ENCODE measurements around the gene NUDCD3.

NUDCD3 gene

DNA sequence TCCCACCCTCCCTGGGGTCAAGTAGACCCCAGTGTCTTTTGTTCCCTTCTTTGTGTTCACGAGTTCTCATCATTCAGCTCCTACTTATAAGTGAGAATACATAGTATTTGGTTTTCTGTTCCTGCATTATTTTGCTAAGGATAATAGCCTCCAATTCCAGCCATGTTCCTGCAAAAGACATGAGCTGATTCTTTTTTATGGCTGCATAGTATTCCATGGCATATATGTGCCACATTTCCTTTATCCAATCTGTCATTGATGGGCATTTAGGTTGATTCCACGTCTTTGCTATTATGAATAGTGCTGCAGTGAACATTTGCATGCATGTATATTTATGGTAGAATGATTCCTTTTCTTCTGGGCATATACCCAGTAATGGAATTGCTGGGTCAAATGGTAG is 136.8 kb downstream of the NUDCD3 start:
- DNase-seq (ENCODE audit: low read depth in 2 of 2) = no peak

DNA sequence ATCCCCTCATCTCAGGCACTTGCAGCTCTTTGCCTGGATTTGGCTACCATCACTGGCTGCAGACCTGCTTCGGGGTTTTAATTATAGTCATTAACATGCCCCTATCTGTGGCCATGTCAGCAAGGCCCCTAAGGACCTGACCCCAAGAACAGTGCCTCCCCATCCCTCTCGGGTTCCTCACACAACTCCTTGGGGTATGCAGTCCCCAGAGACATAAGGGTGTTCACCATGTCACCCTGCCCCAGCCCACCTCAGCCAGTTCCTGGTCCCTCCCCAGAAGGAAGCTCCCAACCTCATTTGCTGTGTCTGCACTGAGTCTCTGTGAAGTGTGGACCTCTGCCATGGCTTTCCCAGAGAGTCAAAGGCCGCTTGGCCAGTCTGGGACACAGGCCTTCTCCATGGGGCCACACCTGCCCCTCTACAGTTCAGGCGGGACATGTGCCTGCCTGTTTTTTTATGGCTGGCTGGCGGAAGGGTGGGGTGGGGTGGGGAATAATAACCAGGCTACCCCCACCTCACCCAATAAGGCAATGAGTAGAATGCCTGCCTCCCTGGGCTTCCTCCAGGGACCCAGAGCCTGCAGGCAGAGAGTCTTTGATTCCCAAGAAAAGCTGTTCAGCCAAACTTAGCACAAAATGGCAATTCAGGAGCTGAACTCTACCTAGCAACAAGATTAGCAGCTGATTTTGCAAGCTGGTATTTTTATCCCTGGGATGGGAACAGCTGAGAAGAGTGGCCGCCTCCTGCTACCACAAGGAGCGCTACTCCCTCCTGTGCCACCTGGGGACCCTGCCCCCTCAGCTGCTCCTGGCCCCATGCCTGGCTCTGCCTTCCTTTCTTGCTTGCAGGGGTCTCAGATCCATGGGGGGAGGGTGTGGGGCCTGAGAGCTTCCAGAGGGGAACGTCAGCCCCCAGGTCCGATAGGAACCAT is 141.3 kb downstream of the NUDCD3 start:
- DNase-seq (ENCODE audit: low read depth in 2 of 2) = no peak

DNA sequence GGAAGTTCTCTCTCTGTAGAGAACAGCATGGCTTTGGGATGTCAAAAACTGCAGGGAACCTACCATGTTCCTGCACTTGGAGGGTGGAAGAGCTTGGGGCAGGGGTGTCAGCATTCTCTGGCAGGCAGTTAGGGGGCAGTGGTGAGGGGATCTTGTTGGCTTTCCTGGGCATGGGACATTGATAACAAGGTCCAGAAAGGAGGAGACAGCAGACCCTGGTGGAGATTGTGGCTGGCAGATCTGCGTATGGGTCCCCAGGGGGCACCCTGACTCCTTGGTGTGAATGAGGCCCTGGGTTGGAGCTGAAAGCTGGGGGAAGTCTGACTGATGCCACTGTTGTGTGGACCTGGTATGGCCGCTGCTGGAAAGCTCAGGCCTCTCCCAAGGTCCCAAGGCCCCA is 142.2 kb downstream of the NUDCD3 start:
- no peak for DNase-seq (ENCODE audit: low read depth in 2 of 2)

DNA sequence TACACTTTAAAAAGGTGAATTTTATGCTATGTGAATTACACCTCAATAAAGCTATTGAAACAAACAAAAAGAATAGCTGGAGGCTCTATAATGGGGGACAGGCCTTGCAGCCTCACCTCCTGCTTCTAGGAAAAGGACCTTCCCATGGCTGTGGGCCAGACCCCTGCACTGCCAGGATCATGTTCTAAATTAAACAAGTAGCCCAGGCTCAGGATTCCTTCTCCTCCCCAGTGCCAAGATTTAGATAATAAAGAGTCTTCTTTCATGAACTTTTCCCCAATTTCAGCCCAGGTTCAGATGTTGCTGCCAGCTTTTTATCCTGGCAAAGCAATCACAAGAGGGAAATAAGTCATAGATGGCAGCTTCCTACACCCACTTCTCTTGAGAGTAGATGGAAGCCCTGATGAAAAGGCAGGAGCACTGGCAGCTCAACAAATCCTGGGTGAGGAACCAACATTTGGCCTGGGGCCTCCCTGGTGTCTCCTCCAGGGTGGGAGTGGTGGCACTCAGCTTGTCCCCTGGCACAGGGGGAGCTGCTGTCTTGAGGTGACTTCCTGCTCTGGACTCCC is 142.8 kb downstream of the NUDCD3 start:
- no peak for DNase-seq (ENCODE audit: low read depth in 2 of 2)

DNA sequence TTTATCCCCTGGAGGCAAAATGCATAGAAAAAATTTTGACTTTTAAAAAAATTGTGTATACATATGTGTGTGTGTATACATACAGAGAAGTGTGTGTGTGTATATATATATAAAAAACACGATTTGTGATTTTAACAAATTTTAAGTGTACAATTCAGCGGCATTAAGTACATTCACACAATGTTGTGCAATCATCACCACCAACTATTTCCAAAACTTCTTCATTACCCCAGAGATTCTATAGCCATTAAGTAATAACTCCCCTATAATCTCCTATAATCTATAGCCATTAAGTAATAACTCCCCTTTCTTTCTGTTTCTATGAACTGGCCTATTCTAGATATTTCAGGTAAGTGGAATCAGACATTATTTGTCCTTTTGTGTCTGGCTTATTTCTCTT is 144.4 kb downstream of the NUDCD3 start:
- no peak for DNase-seq (ENCODE audit: low read depth in 2 of 2)

DNA sequence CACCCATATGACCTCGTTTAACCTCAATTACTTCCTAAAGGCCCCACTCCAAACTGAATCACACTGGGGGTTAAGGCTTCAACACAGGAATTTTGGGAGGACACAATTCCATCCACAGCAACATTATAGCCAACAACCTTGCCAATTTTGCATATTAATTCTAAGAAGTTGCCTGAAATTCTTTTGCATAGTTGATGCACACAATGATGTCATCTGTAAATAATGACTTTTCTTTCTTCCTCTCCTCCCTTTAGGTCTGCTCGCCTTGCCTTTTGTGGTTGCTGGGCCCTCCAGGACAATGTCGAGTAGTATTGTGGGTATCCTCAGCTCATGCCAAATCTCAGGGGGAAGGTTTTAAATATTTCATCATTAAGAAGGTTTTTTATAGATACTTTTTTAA is 149.1 kb downstream of the NUDCD3 start:
- no peak for DNase-seq (ENCODE audit: low read depth in 2 of 2)

DNA sequence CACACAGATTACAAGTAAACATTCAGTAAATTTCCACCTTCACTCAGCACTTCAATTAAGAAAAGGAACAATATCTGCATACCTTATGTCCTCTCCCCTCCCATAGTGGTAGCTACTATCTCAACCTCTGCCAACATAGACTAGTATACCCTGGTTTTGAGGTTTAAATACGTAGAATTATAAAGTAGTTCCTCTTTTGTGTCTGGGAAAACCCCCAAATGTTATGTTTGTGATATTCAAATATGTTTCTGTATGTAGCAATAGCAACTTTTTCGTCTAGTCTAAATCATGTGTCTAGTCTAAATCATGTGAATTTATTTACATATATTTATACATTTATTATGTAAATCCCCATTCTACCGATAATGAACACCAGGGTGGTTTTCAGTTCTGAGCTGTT is 151.9 kb downstream of the NUDCD3 start:
- no peak for DNase-seq (ENCODE audit: low read depth in 2 of 2)

DNA sequence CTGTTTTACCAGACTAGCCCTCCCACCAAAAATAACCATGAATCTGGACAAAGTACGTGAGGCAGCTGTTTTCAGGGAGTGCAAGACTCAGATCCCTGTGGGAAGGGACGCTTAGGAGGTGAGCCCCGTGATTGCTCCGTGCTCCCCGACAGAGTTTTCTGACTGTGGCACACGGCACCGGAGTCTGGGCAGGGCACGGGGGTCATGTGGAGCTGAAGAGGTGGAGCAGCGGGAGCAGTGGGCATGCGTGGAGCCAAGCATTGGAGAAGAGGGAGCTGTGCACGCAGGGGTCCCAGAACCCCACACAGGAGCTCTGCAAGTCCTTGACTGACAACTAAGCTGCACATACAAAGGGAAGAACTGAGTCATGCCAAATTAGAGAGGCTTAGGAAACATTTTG is 154.0 kb downstream of the NUDCD3 start:
- no peak for DNase-seq (ENCODE audit: low read depth in 2 of 2)

DNA sequence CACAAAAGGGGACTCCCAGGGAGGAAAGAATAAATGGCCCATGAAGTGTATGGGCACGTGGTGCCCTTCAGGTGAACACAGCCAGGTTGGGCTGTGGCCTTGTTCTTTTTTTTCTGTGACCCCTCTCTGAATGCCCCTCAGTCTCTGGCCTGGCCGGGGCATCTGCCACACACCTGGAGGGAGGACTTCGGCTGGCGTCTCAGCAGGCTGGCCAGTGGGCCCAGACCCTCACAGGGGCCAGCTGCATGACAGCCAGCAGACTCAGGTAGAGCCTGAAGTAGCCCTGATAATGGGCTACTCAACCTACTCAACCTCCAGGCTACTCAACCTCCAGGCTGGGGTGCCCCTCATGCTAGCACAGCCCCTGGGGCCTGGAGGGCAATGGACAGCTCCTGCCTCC is 155.3 kb downstream of the NUDCD3 start:
- no peak for DNase-seq (ENCODE audit: low read depth in 2 of 2)

DNA sequence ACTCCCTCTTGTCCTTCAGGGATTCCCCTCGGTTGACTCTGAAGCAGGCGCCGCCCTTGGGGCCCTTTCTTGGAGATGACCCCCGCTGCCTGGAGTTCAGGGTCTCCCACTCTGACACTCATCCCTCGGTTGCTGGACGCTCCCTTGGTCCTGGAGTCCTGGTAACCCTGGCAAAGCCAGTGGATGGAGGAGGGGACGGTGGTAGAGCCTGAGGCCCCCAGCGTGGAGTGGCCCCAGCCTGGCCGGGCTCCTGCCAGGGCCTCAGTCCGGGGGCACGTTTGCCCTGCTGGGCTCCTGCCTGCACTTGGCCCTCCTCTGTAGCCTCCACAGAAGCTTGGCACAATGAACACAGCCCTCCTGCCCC is 155.7 kb downstream of the NUDCD3 start:
- DNase-seq (ENCODE audit: low read depth in 2 of 2) = no peak

DNA sequence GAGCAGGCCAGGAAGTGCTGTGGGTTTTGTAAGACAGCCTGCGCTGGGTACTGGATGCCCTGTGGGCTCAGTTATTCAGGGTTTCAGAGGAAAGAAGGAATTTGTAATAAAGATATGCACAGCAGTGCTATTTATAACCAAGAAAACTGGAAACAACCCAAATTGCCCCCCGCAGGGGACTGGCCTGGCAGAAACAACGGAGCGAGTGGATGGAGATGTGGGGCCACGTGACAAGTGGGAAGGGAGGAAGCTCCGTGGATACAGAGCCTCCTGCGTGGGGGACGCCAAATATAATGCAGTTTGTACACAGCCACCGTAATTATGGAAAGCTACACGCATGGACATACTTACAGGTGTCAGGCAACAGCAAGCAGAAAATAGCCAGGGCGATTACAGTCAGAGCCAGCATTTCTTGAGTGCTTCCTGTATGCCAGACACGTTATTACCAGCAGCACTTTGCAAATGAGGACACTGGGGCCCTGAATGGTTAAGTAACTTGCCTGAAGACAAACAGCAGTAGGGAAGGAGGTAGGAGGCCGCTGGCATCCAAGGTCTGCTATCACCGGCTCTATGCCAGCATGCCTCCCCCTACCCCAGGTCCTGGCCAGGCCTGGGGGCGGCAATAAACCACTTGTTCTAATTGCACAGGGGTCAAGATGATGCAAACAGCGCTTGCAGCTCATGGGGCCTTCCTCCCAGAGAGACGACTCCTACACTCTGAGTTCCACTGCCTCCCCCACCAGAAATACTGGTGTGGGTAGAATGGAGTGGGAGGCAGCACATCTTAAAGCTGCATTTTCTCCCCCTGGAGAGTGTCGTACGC is 156.3 kb downstream of the NUDCD3 start:
- DNase-seq (ENCODE audit: low read depth in 2 of 2) = no peak

DNA sequence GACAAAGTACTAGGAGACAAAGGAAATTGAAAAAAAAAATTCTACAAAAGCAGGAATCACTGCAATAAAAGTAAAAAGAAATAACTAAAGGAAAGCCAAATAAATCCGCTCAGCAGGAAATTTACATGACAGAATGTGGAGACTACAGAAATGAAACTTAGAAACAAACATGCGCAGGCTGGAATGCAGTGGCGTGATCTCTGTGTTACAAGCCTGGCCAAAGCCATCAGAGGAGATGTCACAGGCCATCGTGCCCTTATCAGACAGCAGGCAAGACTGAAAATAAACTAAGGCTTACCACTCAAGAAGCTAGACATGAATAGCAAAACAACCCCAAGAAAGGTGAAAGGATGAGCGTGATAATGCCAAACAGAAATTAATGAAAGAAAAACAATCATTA is 158.8 kb downstream of the NUDCD3 start:
- no peak for DNase-seq (ENCODE audit: low read depth in 2 of 2)

DNA sequence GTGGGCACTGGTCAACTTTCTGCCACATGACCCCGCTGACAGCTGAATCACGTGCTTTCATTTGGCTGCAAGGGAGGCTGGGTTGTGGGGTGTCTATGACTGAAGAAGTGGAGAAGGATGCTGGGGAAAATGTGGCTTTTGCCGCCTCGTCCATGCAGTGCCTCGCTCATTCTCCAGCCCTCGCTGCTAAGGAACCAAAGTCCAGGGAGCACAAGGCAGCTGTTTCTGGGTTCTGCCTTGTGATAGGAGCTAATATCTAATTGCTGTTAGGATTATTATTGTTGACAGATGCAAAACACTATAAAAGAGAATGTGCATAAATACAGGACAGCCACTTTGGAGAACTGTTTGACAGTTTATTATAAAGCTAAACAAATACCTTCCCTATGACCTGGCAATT is 160.1 kb downstream of the NUDCD3 start:
- DNase-seq (ENCODE audit: low read depth in 2 of 2) = no peak

DNA sequence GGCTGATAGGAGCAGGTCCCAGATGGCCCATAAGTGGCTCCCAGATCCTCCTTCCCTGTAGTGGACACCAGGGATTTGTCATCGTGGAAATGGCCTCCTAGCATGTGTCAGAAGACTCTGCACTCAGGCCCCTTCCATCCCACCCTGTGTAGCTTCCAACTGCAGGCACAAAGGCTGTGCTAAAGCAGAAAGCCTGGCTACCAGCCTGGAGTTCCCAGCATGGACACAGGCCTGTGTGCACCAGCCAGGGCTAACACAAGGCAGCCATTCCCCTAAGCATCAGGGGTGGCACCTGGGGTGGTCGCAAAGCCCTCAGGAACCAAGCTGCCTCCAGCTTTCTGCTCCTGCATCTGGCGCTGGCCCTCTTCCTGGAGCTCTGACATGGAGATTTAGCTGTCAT is 160.6 kb downstream of the NUDCD3 start:
- no peak for DNase-seq (ENCODE audit: low read depth in 2 of 2)

Measured in fibroblast of skin of left biceps (primary cell).